ENCODE measurements around the gene XIAP. TPM values are rescaled to one million over a fixed set of nuclear protein-coding genes. Genes with fewer than 3 reads are reported as not detected.

XIAP gene
- total and polyA plus RNA-seq, 4 experiments from 2014 or later: 6.0 to 64.6 (median 37.0) TPM

Other genes starting within 250 kb of the XIAP start
- gene THOC2, start 127.0 kb upstream of the XIAP start, total RNA-seq: 100 to 1,000 TPM; 100 to 104 TPM
- gene THOC2, start 127.0 kb upstream of the XIAP start, polyA plus RNA-seq: 10 to 100 TPM; 22.0 to 43.7 TPM
- 100 to 1,000 TPM; 117 to 124 TPM for gene STAG2, start 101.7 kb downstream of the XIAP start, total RNA-seq
- gene STAG2, start 101.7 kb downstream of the XIAP start, polyA plus RNA-seq: 10 to 100 TPM; 47.8 to 57.4 TPM

All from CD4-positive, alpha-beta memory T cell (primary cell).